ENCODE results near the gene SGCD.

The SGCD gene

DNA sequence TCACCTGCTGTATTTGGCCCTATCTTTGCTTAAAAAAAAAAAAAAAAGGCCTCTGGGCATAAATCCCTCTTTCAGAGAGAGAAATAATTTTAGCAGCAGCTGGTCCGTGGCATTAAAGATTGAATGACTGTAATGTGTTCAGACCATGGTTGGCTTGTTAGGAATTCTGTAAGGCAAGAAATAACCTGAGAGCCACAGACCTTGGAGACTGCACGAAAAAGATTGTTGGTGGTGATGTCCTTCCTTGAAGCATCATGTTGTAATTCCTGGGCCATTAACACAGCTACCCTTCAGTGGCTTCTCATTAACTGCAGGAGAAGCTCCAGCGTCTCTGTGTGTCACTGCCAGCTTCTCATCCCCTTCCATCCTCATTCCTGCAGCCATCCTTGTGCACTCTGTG is 79.0 kb downstream of the SGCD start:
- DNase-seq, result no peak

DNA sequence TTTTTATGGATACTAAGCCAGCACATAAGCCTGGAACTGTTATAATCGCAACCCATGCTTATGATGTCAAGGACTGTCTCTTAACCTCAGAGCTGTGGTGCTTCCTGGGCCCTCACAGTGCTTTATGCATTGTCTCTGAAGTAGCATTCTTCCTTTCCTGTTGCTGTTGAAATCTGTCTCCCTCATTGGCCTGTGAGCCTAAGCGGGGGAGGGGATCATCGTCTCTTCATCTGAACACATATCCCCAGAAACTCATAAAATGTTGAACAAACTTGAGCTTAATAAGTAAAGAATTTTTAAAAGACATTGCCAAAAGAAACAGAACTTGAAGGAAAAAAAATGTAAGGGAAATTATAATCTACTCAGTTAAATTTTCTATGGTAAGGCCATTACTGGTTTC is 80.3 kb downstream of the SGCD start:
- no peak for DNase-seq

DNA sequence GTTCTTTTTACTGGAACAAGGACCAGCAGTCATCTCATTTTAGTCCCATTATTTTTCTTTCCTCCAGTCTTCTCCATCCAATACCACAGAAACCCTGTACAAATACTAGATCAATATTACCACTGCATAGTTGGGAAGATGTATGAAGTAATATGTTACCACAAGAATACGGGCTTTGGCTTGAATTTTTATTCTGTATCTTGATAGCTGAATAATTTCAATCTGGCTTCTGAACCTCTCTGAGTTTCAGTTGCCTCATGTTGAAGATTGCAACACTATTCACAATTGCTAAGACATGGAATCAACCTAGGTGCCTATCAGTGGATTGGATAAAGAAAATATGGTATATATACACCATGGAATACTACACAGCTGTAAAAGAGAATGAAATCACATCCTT is 82.9 kb downstream of the SGCD start:
- DNase-seq, result no peak

DNA sequence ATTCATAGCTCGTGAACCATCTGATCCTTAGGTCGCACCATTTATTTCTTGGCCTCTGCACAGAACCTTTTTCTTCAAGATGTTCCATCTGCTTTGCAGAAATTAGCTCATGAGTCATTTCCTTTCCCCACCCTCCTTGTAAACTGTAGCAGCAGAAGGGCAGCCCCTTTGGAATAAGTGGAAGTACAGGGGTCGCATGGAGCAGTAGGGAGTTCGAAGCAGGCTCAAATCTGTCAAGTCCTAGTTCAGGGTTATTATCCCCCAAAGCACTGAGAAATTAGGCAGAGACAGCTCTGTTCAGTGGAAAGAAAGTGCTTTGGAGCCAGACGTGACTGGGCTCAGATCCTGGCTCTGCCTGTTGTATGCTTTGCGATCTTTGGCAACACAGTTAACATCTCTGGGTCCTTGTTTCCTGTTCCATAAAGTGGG is 84.2 kb downstream of the SGCD start:
- DNase-seq, result no peak

DNA sequence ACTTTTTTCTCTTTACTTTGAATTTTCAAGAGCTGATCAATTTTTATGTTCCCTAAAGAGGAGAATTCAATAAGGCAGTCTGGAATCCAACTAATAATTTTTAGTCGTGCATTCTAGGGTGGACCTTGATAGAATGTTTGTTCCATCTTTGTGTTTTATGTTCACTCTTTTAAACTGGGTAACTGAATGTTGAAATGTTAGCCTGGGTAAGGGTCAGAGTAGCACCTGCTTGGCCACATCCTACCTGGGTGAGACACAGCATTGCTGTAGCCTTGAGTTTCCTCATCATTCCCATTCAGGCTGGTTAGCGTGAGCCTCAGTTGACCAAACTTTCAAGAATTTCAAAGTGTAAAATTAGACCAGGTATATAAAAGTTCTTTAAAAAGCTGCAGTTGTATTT is 85.0 kb downstream of the SGCD start:
- DNase-seq, result no peak

DNA sequence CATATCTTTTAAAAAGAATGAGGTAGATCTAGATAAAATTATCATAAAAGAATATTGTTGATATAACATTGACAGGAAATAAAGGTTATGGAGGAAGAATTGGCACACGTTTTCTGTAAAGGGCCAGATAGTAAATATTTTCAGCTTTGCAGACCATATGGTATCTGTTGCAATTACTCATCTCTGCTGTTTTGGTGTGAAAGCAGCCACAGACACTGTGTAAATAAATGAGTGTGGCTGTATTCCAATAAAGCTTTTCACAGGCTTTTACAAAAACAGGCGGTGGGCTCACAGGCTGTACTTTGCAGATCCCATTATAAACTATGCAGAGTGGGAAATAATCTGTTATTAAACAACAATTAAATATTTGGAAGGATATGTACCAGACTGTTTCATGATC is 87.4 kb downstream of the SGCD start:
- DNase-seq, result no peak

DNA sequence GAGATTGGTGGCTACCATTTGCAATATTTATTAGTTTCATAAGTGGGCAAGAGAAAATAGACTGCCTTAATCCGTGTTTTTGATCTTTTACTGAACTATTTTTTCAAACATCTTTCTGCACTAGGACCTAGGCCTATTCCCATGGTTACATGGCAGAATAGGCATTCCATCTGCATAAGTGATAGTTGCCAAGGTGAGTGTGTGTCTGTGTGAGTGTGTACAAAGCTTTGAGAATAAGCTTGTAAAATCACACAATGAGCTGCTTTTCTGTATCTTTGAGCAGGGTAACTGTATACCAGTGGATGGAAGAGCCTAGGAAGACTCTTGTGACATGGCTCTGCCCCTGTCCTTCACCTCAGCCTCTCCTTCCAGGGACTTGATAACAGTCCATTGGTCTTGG is 92.7 kb downstream of the SGCD start:
- no peak for DNase-seq

DNA sequence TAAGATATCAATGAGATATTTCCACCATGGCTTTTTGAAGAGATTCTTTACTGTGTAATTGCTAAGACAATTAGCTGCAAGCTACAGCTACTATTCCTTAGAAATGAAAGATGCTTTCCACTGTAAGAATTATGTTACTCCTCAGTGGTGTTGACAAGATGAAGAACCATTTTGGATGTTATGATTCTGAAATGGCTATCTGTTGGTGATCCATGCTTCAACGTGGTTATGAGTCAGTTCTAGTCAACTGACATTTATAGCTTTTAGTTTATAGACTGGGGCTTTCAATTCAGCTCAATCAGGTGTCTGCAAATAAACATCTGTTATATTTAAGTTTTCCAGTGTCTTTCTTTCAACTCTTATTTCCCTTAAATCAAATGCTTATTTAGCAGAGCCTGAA is 93.7 kb downstream of the SGCD start:
- DNase-seq, result no peak

DNA sequence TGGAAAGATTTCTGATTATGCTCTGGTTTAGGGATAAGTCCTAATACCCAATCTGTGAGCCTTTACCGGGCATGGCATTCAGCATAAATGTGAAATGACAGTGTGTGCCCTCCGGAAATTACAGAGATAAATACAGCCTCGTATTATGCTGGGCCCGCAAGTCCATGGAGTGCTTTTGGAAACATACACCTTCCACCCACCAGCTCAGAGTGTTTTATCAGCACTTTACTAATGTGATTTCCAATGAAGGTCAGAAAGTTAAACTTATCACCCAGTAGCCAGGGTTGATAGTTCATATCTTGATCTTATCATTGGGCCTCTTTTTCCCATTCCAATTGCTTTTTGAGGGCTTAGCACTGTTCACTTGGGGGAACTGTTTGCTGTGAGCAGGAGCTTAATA is 94.8 kb downstream of the SGCD start:
- no peak for DNase-seq

DNA sequence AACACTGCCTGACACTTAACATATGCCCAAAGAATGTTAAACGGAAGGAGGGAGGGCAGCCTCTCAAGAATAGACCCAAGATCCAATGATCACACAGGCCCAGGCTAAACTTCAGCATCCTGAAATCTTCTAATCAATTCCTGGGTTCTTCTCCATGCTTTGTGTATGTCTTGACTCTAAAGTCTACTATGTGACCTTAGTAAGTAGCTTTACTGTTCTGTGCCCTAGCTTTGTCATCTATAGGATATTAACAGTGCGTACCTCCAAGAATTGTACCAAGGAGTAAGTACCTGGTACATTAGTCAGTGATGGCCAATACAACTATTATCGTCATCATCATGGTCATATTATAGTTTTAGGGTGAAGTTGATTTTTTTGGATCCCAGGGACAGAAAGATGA is 96.6 kb downstream of the SGCD start:
- no peak for DNase-seq

DNA sequence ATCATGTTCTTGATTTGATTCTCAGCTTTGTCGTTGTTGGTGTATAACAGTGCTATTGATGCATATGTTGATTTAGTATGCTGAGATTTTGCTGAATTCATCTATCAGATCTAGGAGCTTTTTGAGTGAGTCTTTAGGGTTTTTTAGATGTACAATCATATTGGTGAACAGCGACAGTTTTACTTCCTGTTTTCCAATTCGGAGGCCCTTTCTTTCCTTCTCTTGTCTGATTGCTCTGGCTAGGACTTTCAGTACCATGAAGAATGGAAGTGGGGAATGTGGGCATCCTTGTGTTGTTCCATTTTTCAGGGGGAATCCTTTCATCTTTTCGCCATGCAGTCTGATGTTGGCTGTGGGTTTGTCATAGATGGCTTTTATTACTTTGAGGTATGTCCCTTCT is 100.4 kb downstream of the SGCD start:
- no peak for DNase-seq

DNA sequence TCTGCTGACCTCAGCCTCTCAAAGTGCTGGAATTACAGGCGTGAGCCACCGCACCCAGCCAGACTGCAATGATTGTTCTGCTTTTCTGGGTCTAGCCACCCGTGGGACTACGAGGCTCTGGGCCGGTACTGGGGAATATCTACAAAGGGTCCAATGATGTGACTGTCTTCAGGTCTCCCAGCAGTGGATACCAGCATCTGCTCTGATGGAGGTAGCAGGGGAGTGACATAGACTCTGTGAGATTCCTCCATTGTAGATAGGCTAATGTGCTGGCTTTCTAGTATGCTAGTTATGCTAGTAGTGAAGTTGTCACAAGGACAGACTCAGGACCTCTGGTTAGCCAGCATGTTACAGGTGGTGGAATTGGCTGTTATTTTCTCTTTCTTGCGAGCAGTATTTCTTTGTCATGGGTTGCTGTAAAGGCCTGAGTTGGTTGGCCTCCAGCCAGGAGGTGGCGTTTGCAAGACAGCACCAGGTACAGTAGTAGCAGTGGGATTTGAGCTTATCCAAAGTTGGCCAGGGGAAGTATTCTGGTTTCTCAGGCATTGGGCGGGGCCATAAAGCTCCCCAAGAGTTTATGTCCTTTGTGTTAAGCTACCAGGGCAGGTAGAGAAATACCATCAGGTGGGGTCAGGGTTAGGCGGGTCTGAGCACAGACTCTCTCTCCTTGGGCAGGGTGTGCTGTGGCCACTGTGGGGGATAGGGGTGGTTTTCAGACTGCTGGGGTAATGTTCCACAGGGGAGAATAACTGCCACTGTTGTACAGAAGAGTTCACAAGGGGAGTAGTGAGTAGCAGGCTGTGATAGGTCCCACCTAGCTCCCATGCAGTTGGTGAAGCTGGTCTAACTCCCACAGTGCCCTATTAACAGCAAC is 105.2 kb downstream of the SGCD start:
- no peak for DNase-seq

DNA sequence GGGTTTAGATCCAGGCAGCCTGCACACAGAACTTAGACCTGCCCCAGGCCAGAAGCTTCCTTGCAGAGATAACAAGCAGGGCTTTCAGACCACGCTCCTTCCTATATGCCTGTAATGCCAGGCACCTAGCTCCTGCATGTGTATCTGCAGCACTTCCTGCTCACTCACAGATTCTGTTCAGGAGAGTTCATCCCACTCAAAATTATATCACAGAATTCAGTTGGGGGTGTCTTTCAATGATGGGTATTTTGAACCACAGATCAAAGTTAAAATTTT is 105.8 kb downstream of the SGCD start:
- DNase-seq, result no peak

DNA sequence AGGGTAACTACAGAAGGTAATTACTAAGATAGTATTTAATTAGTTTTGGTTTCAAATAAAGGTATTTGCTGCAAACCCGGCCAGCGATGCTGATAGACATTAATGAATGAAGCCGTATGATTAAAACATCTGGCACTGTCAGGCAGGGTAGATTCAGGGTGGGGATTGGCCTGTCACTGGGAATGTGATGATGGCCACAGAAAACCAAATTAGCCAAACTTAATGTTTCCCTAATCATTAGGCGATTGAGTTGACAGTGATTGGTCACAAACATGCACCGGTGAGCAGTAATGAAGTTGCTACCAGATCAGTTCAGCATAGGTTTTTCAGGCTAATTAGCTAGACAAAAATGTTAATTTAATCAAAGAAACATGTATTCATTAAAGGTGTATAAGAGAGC is 107.5 kb downstream of the SGCD start:
- no peak for DNase-seq

DNA sequence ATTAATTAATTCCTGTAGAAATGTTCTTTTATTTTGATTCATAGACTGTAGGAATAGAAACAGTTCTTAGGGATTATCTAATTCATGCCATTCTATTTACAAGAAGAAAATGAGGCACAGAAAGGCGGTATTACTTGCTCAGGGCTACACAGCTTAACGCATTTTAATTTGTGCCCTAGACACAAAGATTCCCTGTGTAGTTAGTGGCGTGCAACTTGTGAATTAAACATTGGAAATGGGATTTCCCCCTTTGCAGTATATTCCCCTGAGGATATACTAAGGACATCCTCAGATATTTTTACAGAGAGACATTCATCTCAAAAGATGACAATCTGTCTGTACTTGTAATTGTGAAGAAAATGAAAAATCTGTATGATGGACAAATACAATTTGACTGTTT is 108.1 kb downstream of the SGCD start:
- DNase-seq, result no peak

DNA sequence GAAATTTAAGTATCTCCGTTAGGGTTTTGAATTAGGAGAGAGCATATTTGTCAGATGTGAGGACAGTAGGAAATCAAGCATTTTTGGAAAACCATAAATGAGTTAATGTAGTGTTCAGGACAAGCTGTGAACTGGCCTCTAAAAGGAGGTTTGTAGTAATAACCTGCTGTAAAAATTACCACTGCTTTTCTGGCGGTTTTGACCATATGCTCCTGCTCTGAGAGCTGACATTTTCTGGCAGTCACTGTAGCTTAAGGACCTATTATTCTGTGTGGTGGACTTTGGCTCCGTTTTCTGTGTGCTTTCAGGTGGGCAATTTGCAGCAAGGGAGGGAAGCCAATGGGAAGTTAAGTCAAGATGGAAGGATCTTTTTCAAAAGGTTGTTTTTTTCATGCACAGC is 111.1 kb downstream of the SGCD start:
- no peak for DNase-seq

DNA sequence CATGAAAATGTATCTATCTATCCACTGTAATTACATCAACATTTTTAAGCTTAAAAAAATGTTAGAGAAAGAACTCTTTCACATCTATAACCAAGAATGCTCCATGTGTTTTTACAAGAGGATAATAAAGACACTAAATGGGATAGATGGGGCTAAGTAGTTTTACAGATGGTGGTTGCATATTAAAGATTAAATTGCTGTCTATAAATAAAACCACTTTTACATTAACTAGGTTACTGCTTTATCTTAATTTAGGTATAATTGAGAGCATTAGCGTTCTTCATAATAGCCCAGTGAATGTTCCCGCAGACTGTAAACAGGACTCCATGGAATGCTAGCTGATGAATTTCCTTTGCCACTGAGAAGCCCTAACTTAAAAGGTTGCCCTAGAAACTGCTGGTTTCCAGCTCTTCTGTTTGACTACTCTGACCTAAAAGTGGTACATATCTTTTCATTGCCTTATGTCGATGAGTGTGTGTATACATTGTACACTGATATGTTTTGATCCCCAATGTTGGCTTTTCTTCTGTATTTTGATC is 117.9 kb downstream of the SGCD start:
- DNase-seq, result no peak

DNA sequence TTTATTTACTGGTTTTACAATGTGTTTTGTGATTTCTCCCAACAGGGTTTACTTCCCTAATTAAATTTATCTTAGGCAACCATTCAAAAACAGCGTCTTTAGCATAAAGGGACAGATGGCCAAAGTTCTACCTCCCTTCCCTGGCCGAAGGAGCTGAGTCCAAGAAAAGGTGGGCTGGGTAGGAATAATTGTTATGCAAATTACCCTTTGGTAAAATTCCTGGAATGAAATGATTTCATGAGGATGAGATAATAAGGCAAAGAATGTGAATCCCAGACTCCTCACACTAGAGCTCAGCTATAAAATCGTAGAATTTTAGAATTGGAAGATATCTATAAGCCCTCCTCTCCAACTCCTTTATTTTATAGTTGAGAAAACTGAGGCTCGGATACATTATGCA is 119.6 kb downstream of the SGCD start:
- no peak for DNase-seq

DNA sequence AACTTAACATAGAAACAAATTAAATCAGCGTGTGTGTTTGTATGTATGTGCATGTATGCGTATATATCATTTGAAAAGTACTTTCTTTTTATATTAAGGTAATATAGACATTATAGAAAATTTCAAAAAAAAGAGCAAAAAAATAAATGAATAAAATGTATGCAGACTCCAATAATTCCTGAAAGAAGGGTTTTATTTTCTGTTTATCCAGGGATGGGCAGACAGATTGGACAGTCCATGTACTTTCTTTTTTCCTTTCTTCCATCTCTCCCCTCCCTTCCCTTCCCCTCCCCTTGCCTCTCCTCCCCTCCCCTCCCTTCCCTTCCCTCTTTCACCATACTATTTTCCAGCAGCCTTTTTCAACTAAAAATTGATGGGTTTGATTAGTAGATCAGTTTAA is 123.8 kb downstream of the SGCD start:
- no peak for DNase-seq

DNA sequence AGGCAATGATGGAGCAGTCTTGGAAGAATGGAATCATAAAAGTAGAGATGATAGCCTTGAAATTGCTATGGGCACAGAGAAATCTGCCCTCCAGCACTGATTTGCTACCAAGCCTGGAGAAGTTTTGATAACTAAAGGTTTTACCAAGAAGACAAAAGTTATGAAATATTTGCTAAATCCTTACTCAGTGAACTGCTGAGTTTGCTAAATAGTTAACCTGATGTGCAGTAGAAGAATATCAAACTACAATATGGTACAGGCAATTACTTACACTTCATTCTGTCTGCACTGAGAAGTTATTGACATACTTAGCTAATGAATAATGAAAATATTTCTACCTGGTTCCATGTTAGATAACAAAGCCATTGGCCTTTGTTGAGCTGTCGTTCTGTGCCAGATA is 124.5 kb downstream of the SGCD start:
- DNase-seq, result no peak

DNA sequence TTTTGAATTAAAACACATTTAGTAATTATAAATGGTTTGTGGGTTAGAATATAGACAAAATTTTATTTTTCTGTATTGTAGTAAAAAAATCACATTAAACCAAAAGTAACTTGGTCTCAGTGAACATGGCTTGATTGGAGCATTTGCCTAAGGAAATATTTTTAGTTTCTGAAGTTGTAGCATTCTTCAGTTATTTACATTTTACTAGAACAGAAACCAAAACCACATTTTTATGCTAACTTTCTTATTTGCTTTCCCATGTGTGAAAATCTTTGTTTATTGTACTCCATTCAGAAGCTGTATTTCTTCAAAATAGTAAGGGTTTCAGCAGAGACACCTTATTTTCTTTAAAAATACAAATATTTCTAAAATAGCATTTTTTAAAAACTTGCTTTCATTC is 129.9 kb downstream of the SGCD start:
- DNase-seq, result no peak

DNA sequence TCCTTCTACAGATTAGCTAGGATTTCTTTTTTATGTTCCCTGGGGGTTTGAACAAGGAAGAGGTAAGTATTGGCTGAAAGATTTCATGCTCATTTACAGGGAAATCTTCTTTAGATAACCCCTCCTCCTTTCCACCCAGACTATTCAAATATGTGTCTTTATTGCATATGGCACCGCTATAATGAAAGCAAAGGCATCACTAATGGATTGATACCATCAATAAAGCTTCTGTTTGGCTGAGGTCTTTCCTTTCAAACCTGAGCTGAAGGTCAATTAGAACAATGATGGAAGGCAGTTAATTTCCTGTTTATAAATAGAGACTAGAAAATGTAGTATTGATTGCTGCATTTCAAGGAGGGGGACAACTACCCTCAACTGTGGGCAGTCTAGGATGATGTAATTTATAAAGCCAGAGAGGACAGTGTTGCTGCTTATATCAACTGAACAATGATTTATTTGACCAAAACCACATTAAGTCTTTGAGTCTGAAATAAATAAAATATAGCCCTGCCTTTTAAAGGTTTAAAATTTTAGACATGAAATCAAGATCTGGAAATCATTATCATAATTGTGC is 132.9 kb downstream of the SGCD start:
- DNase-seq, result no peak

DNA sequence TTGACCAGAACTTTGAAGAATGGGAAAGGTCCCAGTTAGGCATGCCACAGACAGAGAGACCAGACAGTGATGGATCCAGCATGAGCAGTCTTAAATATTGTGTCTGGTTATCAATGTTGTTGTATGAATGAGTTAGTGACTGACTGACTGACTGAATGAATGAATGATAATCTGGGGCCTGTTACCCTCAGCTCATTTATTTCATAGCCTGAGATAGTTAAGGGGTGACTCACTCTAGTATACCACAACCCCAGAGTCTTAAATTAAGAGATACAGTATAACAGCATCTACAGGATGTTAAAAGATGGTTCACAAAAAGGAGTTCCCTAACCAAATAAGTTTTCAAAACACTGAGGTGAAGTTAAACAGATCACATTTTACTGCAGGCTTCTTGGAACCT is 133.5 kb downstream of the SGCD start:
- no peak for DNase-seq

DNA sequence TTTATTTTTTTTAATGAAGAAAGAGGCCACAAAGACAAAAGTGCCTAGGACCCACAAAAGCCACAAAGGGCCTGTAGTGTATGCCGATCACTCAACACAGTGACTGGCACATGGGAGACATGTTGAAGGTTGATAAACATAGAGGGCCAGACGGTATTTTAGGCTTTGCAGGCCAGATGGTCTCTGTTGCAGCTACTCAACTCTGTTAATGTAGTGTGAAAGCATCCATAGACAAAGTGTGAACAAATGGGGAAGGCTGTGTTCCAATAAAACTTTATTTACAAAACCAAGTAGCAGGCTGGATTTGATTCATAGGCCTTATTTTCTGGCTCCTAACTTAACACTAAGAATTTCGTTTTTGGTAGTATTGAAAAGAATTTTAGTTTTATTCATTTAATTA is 139.9 kb downstream of the SGCD start:
- no peak for DNase-seq

DNA sequence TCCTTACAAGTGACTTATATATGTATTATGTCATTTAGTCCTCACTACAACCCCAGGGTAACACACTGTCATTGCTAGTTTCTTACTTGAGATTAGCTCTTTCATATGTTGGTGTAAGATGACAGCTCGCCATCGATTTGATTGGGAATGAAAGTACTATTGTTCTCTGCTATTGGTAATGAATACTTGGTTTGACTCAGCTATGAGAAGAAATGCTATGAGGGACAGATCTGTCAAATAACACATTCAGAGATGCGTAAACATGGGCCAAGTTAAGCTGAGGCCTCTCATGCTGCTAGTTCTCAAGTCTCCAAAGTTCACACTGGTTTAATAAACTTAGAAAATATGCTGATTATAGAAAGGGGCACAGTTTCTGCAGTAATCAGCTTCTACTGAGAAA is 142.7 kb downstream of the SGCD start:
- no peak for DNase-seq
